NK-92 (cell line): Measurements from ENCODE around the gene KIF13A.

Experiments used
- DNase-seq: peaks from one replicate; lab custom pipeline; 2025; ENCODE audit not compliant: unreplicated experiment; lab: John Stamatoyannopoulos, UW

KIF13A gene

GRCh38 chr6:17730078-17730704 lies 257.2 kb downstream of the KIF13A start:
- no peak for DNase-seq

GRCh38 chr6:17729223-17730077 lies 258.0 kb downstream of the KIF13A start:
- no peak for DNase-seq

- no peak for DNase-seq
Measured at GRCh38 chr6:17728551-17729222, 258.7 kb downstream of the KIF13A start.

GRCh38 chr6:17725083-17725482 lies 262.4 kb downstream of the KIF13A start:
- no peak for DNase-seq

- DNase-seq = no peak
Measured at GRCh38 chr6:17724341-17724740, 263.1 kb downstream of the KIF13A start.

- no peak for DNase-seq
Measured at GRCh38 chr6:17721671-17722070, 265.8 kb downstream of the KIF13A start.

- no peak for DNase-seq
Measured at GRCh38 chr6:17719323-17720041, 268.0 kb downstream of the KIF13A start.

- DNase-seq = no peak
Measured at GRCh38 chr6:17716221-17716620, 271.2 kb downstream of the KIF13A start.

GRCh38 chr6:17714879-17715851 lies 272.3 kb downstream of the KIF13A start:
- DNase-seq = no peak

- DNase-seq = no peak
Measured at GRCh38 chr6:17714177-17714576, 273.3 kb downstream of the KIF13A start.

- no peak for DNase-seq
Measured at GRCh38 chr6:17712576-17712975, 274.9 kb downstream of the KIF13A start.

- no peak for DNase-seq
Measured at GRCh38 chr6:17710331-17710730, 277.1 kb downstream of the KIF13A start.

- no peak for DNase-seq
Measured at GRCh38 chr6:17709476-17709875, 278.0 kb downstream of the KIF13A start.
